GM04503 (cell line): ENCODE data around the gene PLA2G12B.
"Not testable (repeated sequence)": the region's sequence is repeated elsewhere in the genome, so short reads cannot be mapped to it uniquely, and the experiment has no call there.

Experiments used
- DNase-seq: peaks from one replicate; pipeline ENCODE4 v3.0.0-alpha.2; 2012; ENCODE audit warnings: low read depth

Gene PLA2G12B

GRCh38 chr10:72935361-72935760, 19.2 kb downstream of the PLA2G12B start:
- no peak for DNase-seq

- no peak for DNase-seq
These were observed 22.2 kb downstream of the PLA2G12B start for GRCh38 chr10:72932259-72933015.

DNA sequence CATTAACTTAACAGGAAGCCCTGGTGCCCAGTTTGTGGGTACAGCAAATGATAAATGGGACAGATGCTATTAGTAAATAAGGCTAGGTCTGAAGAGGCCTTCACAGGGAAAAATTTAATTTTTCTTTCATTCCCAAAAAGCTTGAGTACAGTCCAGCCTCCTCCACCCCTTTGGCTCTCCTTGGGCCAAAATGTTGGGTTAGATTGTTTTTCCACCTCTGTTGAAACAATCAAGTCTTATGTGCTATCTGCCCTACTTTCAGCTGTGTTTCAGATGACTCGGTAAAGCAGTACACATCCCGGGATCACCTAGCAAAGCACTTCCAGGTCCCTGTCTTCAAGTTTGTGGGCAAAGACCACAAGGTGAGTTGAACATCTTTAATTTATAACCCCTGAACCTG, 24.3 kb downstream of the PLA2G12B start:
- DNase-seq, result no peak

DNA sequence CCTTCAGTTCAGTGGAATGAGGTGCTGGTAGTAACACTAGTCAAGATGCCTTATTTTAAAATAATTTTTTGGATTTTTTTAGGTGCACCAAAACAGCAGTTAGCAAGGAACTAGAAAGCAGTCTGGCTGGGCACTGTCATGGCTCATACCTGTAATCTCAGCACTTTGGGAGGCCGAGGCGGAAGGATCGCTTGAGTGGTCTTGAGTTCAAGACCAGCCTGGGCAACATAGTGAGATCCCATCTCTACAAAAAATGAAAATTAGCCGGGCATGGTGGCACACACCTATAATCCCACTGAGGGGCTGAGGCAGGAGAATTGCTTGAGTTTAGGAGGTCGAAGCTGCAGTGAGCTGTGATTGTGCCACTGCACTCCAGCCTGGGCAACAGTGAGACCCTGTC, 25.8 kb downstream of the PLA2G12B start:
- no peak for DNase-seq

- no peak for DNase-seq
These were observed 27.1 kb downstream of the PLA2G12B start for GRCh38 chr10:72927485-72927884.

DNA sequence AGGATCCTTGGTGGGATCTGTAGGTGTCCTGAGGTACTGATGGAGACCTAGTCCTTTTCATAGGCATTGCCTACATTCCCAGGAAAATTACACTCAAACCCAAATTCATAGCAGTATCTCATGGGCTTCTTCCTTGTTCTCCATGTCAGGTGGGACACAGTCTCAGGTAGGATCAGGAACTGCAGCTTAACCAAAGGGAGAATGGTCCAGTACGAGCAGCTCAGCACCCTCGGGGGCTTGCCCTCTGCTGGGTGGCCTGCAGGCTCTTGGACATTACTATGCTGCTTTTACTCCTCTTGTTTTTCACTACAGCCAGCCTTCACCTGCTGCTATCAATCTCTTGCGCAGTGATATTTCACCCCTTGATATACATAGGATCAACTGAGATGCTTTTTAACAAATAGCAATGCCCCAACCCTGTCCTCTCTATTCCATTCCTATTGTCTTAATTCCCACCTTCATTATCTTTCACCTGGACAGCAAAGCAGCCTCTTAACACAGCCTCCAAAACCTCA, 28.6 kb downstream of the PLA2G12B start:
- no peak for DNase-seq

GRCh38 chr10:72924351-72924750, 30.3 kb downstream of the PLA2G12B start:
- no peak for DNase-seq

DNA sequence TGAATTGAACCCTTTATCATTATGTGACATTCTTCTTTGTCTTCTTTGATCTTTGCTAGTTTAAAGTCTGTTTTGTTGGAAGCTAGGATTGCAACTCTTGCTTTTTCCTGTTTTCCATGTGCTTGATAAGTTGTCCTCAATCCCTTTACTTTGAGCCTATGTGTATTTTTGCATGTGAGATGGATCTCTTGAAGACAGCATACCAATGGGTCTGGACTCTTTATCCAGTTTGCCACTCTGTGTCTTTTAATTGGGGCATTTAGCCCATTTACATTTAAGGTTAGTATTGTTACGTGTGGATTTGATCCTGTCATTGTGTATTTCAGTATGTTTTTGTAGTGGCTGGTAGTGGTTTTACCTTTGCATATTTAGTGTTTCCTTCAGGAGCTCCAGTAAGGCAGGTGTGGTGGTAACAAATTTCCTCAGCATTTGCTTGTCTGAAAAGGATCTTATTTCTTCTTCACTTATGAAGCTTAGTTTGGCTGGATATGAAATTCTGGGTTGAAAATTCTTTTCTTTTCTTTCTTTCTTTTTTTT, 33.4 kb downstream of the PLA2G12B start:
- not testable (repeated sequence) for DNase-seq

DNA sequence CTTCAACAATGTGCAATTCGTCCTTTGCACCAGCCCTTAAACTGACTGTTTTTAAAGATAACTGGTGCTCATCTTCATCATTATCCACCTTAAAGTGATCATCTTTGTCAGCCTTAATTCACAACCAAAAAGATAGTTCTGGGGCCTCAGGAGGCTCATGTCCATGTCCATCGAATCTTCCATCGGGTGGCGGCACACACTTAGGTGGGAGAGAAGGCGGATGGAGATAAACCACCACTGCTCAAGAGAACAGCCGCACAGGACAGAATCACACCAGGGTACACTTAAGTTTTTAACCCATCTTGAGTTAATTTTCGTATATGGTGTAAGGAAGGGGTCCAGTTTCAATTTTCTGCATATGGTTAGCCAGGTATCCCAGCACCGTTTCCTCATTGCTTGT, 36.3 kb downstream of the PLA2G12B start:
- DNase-seq, result no peak

GRCh38 chr10:72917803-72918332, 36.7 kb downstream of the PLA2G12B start:
- DNase-seq, result not testable (repeated sequence)

DNA sequence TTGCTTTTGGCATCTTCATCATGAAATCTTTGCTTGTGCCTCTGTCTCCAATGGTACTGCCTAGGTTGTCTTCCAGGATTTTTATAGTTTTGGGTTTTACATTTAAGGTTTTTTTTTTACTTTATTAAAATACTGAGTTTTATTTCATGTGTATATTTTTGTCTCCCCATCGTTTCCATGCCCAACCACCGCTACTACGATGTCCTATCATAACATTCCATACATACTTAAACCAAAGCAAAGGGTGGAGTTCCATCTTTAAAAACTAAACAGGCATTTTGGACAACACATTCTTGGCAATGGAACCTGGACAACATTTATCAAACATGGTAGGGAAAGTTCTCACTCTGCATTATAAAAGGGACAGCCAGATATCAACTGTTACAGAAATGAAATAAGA, 37.4 kb downstream of the PLA2G12B start:
- DNase-seq, result peak; percentile 3

GRCh38 chr10:72913287-72913686, 41.3 kb downstream of the PLA2G12B start:
- no peak for DNase-seq

GRCh38 chr10:72912736-72913135, 41.9 kb downstream of the PLA2G12B start:
- DNase-seq, result no peak

- DNase-seq, result no peak
These were observed 42.8 kb downstream of the PLA2G12B start for GRCh38 chr10:72911758-72912157.

DNA sequence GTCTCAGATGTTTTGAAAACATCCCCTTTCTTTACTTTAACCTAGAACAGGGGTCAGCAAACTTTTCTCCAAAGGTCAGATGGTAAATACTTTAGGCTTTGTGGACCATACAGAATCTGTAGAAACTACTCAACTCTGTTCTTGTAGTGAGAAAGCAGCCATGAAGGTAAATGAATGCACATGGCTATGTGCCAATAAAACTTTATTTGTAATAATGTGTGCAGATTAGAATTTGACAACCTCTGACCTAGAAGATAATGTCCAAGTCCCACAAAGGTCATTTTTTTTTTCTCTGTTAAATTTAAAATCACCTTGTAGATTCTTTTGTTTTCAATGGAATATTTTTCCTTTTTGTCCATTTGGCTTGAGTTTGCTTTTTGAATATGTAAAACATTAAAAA, 43.9 kb downstream of the PLA2G12B start:
- DNase-seq, result no peak

DNA sequence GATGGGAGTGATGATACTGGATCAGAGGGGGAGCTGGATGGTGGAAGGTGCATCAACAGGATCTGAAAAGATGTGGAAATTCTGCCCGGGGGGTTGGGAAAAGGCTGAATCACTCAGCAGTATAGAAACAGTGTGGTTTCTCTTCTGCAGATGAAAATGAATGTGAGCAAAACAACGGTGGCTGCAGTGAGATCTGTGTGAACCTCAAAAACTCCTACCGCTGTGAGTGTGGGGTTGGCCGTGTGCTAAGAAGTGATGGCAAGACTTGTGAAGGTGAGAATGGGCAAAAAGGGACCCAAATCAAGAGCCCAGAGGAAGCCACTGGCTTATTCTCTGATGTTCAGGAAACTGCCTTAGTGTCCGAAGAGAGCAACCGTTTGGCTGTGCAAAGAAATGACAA, 48.2 kb downstream of the PLA2G12B start:
- DNase-seq, result no peak

GRCh38 chr10:72904806-72905205, 49.8 kb downstream of the PLA2G12B start:
- DNase-seq, result no peak

GRCh38 chr10:72903941-72904446, 50.6 kb downstream of the PLA2G12B start:
- DNase-seq, result not testable (repeated sequence)

GRCh38 chr10:72899545-72899944, 55.1 kb downstream of the PLA2G12B start:
- DNase-seq, result no peak

GRCh38 chr10:72898616-72899015, 56.0 kb downstream of the PLA2G12B start:
- no peak for DNase-seq

- no peak for DNase-seq
These were observed 59.3 kb downstream of the PLA2G12B start for GRCh38 chr10:72895236-72895850.

DNA sequence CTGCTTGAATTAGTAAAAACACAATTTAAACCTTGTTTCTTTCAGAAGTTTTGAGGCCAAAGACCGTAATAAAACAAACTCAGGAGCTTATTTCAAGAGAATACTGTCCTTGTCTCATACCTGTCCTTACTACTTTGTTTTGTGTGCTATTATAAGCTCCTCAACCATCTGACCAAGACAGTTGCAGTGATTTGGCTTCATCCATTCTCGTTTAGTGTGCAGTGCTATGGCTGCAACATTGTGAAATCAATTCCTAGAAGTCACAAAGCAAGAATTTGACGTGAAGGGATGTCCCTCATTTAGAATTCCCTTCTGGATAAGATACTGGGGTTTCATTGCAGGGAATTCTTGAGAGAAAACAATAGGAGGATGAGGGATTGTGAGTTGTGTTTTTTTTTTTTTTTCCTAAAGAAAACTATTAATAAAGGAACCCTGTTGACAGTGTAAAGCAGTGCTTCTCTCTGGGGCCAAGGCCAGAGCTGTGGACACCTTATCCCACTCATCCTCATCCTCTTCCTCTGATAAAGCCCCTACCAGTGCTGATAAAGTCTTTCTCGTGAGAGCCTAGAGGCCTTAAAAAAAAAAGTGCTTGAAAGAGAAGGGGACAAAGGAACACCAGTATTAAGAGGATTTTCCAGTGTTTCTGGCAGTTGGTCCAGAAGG, 61.3 kb downstream of the PLA2G12B start, which contains the start of gene OIT3:
OIT3 (plus strand) TSS at position 604 of the 663 bp plus-strand sequence. CDS start 60 bp downstream, outside the sequence.
- DNase-seq, result no peak
